Measurements from ENCODE around the gene PPP4R3A. TPM values are rescaled to one million over a fixed set of nuclear protein-coding genes. Genes with fewer than 3 reads are reported as not detected.

Gene PPP4R3A
- total and polyA plus RNA-seq, 2 of the 4 experiments (the other 2 are of a cell fraction): 28.2 to 28.9 TPM

- BruUV-seq (replicated peaks): no TSS peak
- no peak overlapping the region for H2AK9ac ChIP-seq (replicated peaks; ENCODE audit: low read depth, low read length, poor library complexity)
- dilution Hi-C loops (cut with HindIII; ENCODE audit: low sequenced_read_pairs, unreplicated experiment): no loop called here
- H3K23ac ChIP-seq (ENCODE audit: low read depth, low read length): no peak overlapping the region
- POLR2A ChIA-PET (ENCODE audit: unreplicated experiment): no interaction called here
- in situ Hi-C loops (cut with MboI; ENCODE audit: low sequenced_read_pairs): loop anchor here (25.0 kb wide), 1 partner anchor 1806 kb away; no protein-coding TSS in a partner anchor
- H2BK120ac ChIP-seq (ENCODE audit: low read depth, low read length): no peak overlapping the region
- H3K56ac ChIP-seq (ENCODE audit: extremely low read depth, insufficient read depth, low read length): no peak overlapping the region
- H3K4ac ChIP-seq (ENCODE audit: low read depth, low read length): no peak overlapping the region
- H3K9me3 ChIP-seq (ENCODE audit: control insufficient read depth, insufficient read depth, low read length): no peaks in the 10 kb centered on the region
- H3K4me3 ChIP-seq (ENCODE audit: insufficient read depth, low read depth, low read length): no peak overlapping the region
- WGBS, 2 experiments (ENCODE audit: extremely low coverage in 2 of 2, insufficient read length in 1 of 2): no CpG with 5 or more reads among the region's 4 CpGs
- peaks cover 9% of the 10 kb centered on the region for H3K36me3 ChIP-seq (ENCODE audit: control insufficient read depth, insufficient read depth, low read length)
- H2BK20ac ChIP-seq (ENCODE audit: low read depth, low read length): no peak overlapping the region
- no peak overlapping the region for H3K18ac ChIP-seq (ENCODE audit: low read depth, low read length)
- no peak for TF ChIP-seq RCOR1 (IDR thresholded peaks at IDR 0.05; ENCODE audit: insufficient replicate concordance, low read length)
- TF ChIP-seq CHD1 (IDR thresholded peaks at IDR 0.05; ENCODE audit: low read depth, low read length): no peak
- no peak for TF ChIP-seq FOS (IDR thresholded peaks at IDR 0.05; ENCODE audit: low read depth, low read length)
- TF ChIP-seq USF2 (IDR thresholded peaks at IDR 0.05; ENCODE audit: low read depth, low read length): no peak
- TF ChIP-seq ELK1 (IDR thresholded peaks at IDR 0.05; ENCODE audit: borderline replicate concordance, low read depth, low read length): no peak
- no peak for TF ChIP-seq NFE2L2 (IDR thresholded peaks at IDR 0.05; ENCODE audit: low read depth, low read length)
- no peak for TF ChIP-seq POLR2A (IDR thresholded peaks at IDR 0.05; ENCODE audit: low read depth, low read length)
- TF ChIP-seq MXI1 (IDR thresholded peaks at IDR 0.05; ENCODE audit: borderline replicate concordance, low read depth, low read length): no peak
- no peak for TF ChIP-seq MAFK (IDR thresholded peaks at IDR 0.05; ENCODE audit: low read depth, low read length)
- TF ChIP-seq SMC3 (IDR thresholded peaks at IDR 0.05; ENCODE audit: low read depth, low read length): no peak
- no peak for TF ChIP-seq RAD21 (IDR thresholded peaks at IDR 0.05; ENCODE audit: low read length)
- H3K14ac ChIP-seq (replicated peaks; ENCODE audit: low read depth, low read length): no peak overlapping the region
- H3K9ac ChIP-seq (ENCODE audit: low read depth, low read length): no peak overlapping the region
- no peak overlapping the region for H2AK5ac ChIP-seq (ENCODE audit: low read depth, low read length)
- H4K5ac ChIP-seq (ENCODE audit: low read depth, low read length): no peak overlapping the region
- H2BK5ac ChIP-seq (ENCODE audit: low read depth, low read length, poor library complexity, severe bottlenecking): no peak overlapping the region
- DNase-seq: no peak
- peaks cover 76% of the 10 kb centered on the region for H4K20me1 ChIP-seq (ENCODE audit: insufficient read depth, low read length)
- no peak overlapping the region for H3K4me2 ChIP-seq (ENCODE audit: low read depth, low read length)
- H3K27ac ChIP-seq (ENCODE audit: insufficient read depth, low read length): no peak overlapping the region
- H4K91ac ChIP-seq (ENCODE audit: insufficient read depth, low read depth, low read length): no peak overlapping the region
- H3K4me1 ChIP-seq (ENCODE audit: control insufficient read depth, insufficient read depth, low read length): peaks cover 6% of the 10 kb centered on the region; the same call in 1 of the 2 replicates
- no peaks in the 10 kb centered on the region for H3K27me3 ChIP-seq (ENCODE audit: control insufficient read depth, insufficient read depth, low read length)
- H3K79me1 ChIP-seq (ENCODE audit: low read depth in 1 of 2, low read length in 2 of 2): peaks cover 4 to 29% of the 10 kb centered on the region in 2 experiments; a peak in 3 of 4 replicates
- peaks cover 16% of the 10 kb centered on the region for H3K9me1 ChIP-seq (ENCODE audit: insufficient read depth, low read length)
- H2AFZ ChIP-seq (replicated peaks; ENCODE audit: low read length, poor library complexity): no peak overlapping the region
- H4K8ac ChIP-seq (ENCODE audit: low read depth in 2 of 2, low read length in 2 of 2): no peak overlapping the region
- H2BK15ac ChIP-seq (ENCODE audit: low read depth, low read length): no peak overlapping the region
- CTCF ChIA-PET: no interaction called here
- intact Hi-C loops (cut with micrococcal nuclease): no loop called here
- ATAC-seq (ENCODE audit: low read depth): no peak
Observed at GRCh38 chr14:91506226-91506625, 3.9 kb downstream of the PPP4R3A start.

Measured in IMR-90 (cell line).